Posterior vena cava (tissue), 2 donors: ENCODE measurements around the gene UVRAG. TPM values are rescaled to one million over a fixed set of nuclear protein-coding genes. Genes with fewer than 3 reads are reported as not detected.

Source experiments
- DNase-seq: peaks from one replicate; pipeline ENCODE4 v3.0.0-alpha.2; 2020; ENCODE audit warnings: low spot score
- intact Hi-C, 2 donors: fragments of 100-400 bp; cut with DNase I; formaldehyde crosslinking; loops; one replicate each; pipeline versions ENCODE4 v1.14.1 to v1.14.2; 2022 to 2023
- total RNA-seq, 2 donors: library from RNA; stranded (reverse); fragmentation: NEBNext Ultra II Directional; extraction: Animal tissue kit (Norgen Biotek cat#: 25700); gene quantifications; one replicate each; pipeline ENCODE4 v1.2.1, GENCODE V29; 2021
- donor health status: DM: yes; HTN: yes; CAD: no.
- donor health status: DM: yes; HTN: yes; CAD: no.

Gene UVRAG
- total RNA-seq, 2 donors from 2014 or later: 27.0 to 27.8 TPM

DNA sequence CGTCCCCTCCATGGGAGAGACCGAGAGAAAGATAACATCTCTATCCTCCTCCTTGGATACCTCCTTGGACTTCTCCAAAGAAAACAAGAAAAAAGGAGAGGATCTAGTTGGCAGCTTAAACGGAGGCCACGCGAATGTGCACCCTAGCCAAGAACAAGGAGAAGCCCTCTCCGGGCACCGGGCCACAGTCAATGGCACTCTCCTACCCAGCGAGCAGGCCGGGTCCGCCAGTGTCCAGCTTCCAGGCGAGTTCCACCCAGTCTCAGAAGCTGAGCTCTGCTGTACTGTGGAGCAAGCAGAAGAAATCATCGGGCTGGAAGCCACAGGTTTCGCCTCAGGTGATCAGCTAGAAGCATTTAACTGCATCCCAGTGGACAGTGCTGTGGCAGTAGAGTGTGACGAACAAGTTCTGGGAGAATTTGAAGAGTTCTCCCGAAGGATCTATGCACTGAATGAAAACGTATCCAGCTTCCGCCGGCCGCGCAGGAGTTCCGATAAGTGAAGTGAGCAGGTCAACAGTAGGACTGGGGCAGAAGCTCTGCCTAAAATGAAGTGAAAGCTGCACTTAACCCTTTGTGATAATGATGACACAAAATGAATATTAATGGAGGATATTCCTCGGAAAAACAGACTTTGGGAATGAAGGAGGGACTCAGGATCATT, 326.0 kb downstream of the UVRAG start:
- intact Hi-C loops: no loop called here
- no peak for DNase-seq

DNA sequence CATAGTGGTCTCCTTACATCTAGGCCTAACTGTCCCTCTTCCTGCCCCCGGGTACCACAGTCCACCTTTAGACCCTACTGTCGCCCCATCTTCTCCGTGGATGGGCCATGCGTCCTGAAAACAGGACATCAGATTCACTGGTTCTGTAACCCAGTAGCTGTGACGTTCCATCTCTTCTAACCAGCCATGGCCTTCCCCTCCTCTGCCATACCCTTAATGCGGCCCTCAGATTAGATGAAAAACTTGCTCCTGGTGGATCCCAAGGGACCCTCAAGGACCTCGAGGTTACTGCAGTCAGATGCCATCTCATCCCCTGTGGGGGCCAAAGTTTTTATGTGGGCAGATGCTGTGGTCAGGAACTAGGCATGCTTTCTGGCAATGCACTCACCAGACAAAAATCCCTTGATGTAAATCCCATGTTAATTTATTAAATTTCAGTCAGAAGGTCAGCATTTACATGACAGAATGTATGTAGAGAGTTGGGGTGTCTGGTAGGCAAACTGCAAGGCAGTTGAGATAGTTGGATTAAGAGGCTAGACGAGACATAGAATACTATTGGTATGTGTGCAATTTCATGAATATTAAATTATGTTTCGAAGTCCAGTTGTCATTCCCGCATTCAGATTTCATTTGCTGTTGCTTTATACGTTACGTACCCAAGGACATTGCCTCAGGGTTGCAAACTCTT, 327.0 kb downstream of the UVRAG start:
- no peak for DNase-seq
- intact Hi-C loops: no loop called here

DNA sequence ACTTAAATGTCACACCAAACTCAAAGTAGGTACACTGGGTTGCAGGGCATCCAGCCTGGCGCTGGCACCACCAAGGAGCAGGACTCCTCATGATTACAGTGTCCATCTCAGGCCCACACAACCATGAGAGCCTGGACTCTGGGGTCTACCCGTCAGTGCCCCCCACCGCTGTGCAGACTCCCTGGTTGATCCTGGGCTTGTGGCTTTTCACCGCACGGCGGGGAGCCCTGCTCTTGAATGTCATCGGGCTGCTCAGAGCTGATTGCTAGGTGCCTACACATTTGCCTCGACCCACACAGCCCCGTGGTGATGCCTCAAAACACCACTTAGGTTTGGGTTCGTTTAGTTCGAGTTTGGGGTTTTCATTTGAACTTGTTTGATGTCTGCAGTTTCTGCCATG, 328.3 kb downstream of the UVRAG start:
- no peak for DNase-seq

DNA sequence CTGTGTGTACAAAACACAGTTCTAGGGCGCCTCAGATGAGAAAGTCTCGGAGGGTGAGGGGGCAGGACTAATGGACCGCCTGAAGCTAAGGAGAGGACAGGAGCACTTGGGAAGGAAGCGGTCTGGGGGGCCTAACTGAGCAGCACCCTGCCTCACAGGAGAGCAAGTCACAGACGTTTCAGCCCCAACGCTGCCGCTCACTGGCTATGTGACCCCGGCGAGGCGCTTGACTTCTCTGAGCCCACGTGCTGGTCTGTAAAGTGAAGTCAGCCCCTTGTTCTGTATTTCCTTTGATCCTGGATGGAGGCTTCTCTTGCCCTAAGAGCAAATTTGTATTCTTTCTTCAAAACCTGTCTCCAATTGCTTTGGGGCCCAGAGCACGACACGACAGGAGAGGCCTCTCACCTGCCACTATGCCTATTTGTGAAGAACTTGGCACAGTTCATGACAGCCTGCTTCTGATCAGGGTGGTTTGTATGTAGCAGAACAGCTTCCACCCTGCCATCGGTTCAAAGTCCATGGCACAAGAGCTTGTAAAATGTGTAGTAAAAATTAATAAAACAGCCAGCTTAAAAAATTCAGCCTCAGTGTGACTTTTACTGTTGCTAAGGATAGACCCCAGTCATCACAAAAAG, 332.2 kb downstream of the UVRAG start:
- DNase-seq: no peak
- intact Hi-C loops: no loop called here

More for the DNA sequence above, 328.3 kb downstream of the UVRAG start:
- intact Hi-C loops: no loop called here

DNA sequence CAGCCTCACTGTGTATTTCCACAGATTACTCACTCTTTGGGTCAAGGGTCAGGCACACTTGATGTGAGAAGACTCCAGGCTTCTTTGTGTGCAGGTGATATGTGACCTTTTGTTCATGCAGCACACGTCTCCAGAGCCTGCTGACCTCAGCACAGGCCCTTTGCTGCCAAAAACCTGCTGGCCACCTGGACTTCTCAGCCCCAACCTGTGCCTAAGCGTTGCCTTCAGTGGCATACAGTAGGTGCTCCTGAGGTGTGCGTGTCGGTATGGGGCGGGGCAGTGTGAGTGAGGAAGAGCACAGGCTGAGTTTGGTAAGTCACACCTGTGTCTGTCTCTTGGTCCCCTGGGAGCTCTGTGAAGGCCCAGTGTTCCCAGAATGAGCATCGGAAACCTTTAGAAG, 333.2 kb downstream of the UVRAG start:
- DNase-seq: no peak
- intact Hi-C loops: no loop called here

DNA sequence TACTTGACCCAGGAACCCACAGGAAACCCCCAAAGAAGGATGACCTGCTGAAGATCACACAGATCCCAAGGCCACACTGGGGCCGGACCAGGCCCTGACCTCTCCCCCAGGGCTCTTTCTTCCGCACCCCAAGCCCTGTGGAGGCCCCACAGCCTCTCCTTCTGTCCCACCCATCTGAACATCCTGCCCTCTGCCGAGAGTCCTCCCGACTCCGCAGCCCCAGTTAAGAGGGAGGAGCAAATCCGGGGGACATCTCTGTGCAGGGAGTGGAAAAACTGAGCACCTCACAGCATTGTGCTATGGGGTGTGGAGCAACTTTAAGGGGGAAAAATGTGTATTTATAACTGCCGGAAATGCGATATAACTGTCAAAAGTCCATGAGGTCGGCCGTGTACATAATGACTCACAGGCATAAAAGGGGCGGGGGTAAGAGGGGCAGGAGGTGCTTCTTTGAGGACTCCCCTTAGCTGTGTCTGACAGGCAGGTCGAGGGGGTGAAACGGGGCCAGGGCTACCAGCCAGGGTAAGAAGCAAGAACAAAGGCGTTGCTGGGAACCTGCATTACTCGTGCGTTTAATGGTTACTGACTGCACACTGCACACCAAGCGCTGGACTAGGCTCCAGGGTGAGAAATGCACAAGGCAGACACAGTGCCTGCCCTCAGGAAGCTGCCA, 334.1 kb downstream of the UVRAG start:
- intact Hi-C loops: no loop called here
- DNase-seq: peak; percentile 74

DNA sequence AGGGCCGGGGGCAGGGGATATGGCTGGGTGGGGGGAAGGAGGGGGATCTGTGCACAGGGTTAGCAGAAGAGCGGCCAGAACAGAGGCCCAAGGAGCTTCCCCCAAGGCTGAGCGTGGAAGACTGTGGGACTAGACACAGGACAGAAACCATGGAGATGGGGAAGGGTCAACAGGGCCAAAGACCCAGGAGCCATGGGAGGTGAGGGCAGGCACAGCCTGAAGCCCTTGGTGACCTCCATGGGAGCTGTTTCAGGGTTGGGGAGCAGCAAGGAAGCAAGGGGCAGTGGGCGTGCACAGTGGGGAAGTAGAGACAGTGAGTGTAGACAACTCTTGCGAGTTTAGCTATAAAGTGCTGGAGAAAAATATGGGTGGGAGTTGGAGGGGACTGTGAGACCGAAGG, 334.7 kb downstream of the UVRAG start:
- no peak for DNase-seq

DNA sequence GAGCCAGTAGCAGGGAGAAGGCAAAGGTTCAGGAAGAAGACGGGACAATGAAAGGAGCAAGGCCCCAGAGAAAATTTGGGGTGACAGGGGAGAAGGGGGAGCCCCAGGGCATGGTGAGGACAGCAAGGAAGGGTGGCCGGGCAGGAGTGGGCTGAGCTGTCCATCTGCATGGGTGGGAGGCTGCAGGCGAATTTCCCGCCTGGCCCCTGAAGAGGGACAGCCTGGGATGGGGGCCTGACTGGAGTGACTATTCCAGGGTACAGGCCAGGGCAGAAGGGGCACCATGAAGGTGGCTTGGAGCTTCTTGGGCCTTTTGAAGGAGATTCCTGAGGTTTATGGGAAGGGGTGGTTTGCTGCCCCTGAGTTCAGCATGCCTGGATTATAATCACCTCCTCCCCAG, 335.1 kb downstream of the UVRAG start:
- intact Hi-C loops: loop anchor here (5.0 to 10.0 kb wide), 2 partner anchors 248 to 255 kb away; no protein-coding TSS in a partner anchor
- DNase-seq: peak; percentile 60

More for the DNA sequence above, 334.7 kb downstream of the UVRAG start:
- intact Hi-C loops: loop anchor here (5.0 to 10.0 kb wide), 2 partner anchors 247 to 255 kb away; no protein-coding TSS in a partner anchor

DNA sequence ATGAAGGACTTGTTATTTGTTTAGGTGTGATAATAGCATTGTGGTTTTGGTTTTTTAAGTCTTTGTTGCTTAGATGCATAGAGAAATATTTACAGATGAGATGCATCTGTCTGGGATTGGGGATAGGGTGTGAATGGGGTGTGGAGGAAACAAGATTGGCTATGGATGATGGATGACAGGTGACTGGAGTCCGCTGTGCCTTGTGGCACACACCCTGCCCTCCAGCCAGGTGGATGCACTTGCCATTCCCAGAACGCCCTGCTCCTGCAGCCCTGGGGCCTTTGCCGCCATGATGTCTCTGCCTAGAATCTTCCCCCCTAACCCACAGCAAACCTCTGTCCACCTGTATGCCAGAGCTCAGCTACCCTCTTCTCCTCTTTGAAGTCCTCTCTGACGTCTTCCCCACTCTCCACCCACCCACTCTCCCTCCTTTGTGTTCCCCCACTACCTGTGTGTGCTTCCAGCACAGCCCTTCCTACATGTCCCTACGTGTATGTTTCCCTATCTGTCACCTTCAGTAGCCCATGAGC, 336.6 kb downstream of the UVRAG start:
- intact Hi-C loops: loop anchor here (5.0 to 10.0 kb wide), 2 partner anchors 249 to 257 kb away; no protein-coding TSS in a partner anchor
- peak; percentile 61 for DNase-seq

DNA sequence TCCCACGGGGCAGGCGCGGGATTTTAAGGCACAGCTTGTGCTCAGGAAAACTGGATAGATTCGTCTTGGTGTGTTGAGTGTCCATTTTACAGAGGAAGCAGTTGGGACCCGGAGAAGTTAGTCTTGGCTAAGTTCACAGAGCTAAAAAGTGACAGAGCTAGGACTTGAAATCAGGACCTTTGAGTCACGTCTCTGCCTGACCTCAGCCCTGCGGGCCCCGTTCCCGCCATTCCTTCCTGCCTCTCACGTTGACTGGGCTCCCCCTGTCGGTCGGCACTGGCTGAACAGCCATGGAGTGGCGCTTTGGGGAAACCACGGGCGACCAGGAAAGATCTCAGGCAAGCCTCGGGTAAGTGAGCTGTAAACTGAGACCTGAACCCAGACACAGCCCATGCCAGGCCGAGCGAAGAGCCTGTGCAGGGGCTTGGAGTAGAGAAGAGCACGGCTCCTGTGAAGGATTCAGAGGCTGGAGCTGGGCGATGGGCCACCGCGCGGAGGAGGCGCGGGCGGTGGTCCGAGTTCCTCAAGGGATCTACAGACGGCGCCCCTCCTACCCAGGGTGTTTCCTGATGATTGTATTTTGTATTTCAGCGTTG, 337.2 kb downstream of the UVRAG start:
- DNase-seq: peak; percentile 97
- intact Hi-C loops: loop anchor here (5.0 to 10.0 kb wide), 2 partner anchors 250 to 257 kb away; no protein-coding TSS in a partner anchor

DNA sequence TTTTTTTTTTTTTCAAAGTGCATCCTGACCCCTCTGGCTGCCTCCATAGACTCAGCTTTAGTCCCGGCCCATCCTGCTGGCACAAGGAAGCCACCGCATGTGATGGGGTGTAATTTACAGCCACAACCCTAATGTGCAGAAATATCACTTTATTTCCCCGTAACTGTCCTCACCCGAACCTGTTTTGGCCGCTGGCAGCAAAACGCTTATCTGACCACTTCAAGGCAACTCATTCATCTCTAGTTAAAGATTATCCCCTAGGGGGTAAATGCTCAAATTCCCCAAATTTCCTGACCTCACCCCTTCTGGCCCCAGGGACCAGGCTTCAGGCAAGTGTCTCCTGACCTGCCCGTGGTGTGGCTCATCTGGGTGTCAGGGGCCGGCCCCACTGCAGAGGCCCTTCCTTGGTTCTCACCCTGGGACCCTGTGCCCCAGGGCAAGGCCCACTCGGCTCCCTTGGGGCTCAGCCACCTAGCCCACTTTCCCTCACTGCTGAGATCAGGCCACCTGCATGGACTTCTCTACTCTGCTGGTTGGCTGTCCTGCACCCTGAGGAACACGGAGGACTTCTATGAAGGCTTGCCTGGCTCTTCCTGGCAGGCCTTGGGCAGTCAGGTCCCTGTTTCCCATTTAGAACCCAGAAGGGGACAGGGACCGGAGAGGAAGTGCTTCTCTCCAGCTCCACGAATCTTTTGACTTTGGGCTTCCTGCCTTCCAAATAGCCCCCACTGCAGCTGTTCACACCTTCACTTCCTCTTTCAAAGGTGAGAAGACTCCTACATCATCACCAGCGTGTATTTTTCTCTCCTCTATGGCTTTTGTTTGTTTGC, 337.9 kb downstream of the UVRAG start:
- DNase-seq: peak; percentile 74
- intact Hi-C loops: loop anchor here (1.0 to 10.0 kb wide), 3 partner anchors 23 to 258 kb away; no protein-coding TSS in a partner anchor

DNA sequence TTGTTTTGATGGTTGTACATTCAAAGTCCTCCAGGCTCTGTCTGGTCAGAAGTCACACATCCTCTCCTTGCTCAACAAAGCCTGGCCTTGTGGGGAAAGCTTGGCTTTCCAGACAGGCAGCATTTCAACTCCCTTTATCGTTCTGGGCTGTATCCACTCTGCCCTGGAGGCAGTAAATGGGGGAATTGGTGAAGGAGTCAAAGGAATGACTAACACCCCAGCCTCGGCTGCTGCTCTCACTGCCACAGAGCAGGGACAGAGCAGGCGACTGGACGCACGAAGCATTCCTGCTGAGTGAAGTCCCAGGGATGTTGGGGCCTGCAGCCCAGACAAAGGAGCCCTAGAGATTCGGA, 338.5 kb downstream of the UVRAG start:
- intact Hi-C loops: loop anchor here (1.0 to 10.0 kb wide), 3 partner anchors 23 to 259 kb away; no protein-coding TSS in a partner anchor
- peak; percentile 82 for DNase-seq

DNA sequence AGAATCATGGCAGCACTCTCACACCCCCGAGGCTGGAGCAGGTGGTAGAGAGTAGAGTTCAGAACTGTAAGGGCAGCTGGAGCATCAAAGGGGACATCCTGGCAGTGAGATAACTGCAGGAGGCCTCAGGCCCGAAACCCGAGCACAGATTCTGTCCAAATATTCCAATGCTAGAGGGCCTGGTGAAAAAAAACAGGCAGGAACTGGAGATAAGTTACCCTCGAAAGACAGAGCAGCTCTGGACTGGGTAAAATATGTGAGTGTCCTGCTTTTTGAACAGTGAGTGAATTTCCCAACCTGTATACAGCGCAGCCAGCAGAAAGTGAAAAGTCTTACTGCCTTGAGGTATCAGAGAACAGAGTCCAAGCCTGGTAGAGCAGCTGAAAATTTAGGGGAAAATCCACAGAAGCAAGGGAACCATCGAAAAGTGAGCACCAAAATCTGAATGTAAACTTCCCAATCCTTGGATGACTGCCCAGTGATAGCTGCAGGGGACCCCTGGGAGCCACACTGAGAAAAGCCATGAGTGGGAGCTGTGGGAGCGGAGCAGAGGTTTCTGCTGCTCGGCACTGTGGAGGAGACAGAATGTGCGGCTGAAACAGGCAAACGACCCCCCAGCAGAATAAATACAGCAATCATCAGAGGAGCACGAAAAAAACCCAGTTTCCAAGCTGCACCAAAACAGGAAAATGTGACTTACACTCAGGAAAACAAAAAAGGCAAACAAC, 340.7 kb downstream of the UVRAG start:
- peak; percentile 53 for DNase-seq
- intact Hi-C loops: loop anchor here in 1 of 2 donors (10.0 kb wide), 1 partner anchor 261 kb away; no protein-coding TSS in a partner anchor

DNA sequence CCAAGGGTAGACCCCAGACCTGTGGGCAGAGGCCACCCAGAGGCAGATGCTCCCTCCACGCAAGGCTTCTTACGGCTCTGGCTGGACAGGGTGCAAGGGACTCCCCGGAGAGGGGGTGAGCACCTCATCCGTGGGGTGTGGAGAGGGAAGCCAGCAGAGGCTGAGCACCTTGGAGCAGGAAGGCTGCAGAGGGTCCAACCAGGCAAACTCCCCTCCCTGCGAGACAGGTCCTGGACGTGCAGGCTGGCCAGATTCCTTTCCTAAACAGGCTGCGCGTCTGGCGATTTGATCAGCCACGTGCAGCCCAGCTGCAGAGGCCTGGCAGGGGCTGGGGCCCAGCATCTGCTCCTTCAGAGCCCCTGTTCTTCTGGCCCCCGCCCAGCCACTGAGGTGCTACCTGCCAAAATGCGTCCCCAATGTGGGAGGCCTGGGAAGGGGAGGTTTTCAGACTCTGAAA, 342.0 kb downstream of the UVRAG start:
- intact Hi-C loops: loop anchor here in 1 of 2 donors (10.0 kb wide), 1 partner anchor 262 kb away; no protein-coding TSS in a partner anchor
- DNase-seq: peak; percentile 68

DNA sequence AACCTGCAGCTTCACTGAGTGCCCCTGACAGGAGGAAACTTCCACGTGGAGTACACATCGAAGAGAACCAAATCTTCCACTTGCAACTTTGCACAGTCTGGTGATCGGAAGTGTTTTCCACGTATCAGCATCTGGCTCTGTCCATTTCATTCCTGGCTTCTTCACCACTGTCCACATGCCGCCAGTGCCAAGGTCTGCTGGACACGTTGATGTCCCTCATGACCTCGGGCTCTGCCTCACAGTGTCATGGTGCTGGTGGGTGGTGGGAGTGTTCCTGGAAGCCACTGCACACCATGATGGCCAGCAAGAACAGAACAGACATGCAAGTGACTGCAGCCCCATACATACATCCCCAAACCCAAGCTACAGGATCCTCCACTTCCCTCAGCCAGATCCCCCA, 342.9 kb downstream of the UVRAG start:
- DNase-seq: peak; percentile 44
- intact Hi-C loops: loop anchor here in 1 of 2 donors (10.0 kb wide), 1 partner anchor 263 kb away; no protein-coding TSS in a partner anchor

DNA sequence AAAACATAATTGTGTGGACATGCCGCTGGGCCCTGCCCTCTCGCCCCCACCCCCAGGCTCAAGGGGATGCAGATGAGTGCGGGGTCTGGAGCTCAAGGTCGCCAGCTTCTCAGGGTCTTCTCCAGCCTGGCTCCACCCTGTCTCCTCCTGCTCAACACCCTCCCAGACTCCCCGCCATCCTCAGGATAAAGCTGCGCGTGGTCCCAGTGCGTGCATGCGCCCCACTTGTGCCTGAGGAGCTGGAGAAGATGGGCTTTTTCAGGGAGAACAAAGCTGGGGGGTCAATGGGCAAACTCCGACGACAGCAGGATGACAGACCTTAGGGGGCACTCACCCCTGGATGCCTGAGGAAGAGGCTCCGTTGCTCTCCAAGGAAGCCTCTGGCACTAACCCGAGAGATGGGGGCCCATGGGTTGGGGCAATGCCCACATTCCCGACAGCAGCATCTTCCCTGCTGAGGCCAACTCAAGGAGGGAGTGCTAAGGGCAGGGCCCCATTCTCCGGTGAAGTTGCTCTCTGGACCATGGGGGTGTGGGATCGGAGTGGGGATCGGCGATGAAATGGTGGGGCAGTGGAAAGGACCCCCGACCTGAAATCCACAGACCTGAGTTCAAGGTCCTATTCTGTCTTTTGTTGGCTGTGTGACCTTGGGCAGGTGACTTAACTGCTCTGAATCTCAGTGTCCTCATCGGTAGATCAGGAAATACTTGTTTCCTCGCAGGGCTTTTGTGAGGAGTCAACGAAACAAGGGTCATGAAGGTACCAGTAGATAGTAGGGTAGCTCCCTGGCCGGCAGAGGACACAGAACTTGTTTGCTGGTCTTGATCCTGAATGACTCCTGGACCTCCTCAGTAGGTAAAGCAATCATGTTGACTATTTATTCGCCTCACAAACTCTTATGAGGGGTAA, 343.6 kb downstream of the UVRAG start:
- intact Hi-C loops: loop anchor here in 1 of 2 donors (10.0 kb wide), 1 partner anchor 264 kb away; no protein-coding TSS in a partner anchor
- peak; percentile 55 for DNase-seq
